Suprapubic skin (tissue), 4 donors: ENCODE measurements around the gene C6orf62. TPM values are rescaled to one million over a fixed set of nuclear protein-coding genes. Genes with fewer than 3 reads are reported as not detected.
A peak's percentile ranks its signal among the peaks of the same experiment; 100 is the strongest.
"Not testable (repeated sequence)": the region's sequence is repeated elsewhere in the genome, so short reads cannot be mapped to it uniquely, and the experiment has no call there.

Source experiments
- DNase-seq, 2 donors: peaks; one replicate each; pipeline ENCODE4 v3.0.0-alpha.2; 2019; ENCODE audit warnings: low spot score in 2 of 2
- H3K27ac ChIP-seq: fragments of 200-600 bp; sonication (generic); one replicate; pipeline ENCODE4 v1.5.1; 2019
- H3K27me3 ChIP-seq: fragments of 200-600 bp; sonication (generic); one replicate; pipeline ENCODE4 v1.5.1; 2019
- H3K36me3 ChIP-seq: fragments of 200-600 bp; sonication (generic); one replicate; pipeline ENCODE4 v1.5.1; 2019
- H3K4me1 ChIP-seq: fragments of 200-600 bp; sonication (generic); one replicate; pipeline ENCODE4 v1.5.1; 2019
- H3K4me3 ChIP-seq: fragments of 200-600 bp; sonication (generic); one replicate; pipeline ENCODE4 v1.5.1; 2019; ENCODE audit warnings: mild to moderate bottlenecking
- H3K9me3 ChIP-seq: fragments of 200-600 bp; sonication (generic); one replicate; pipeline ENCODE4 v1.5.1; 2019
- CTCF ChIP-seq, 2 donors: fragments of 200-600 bp in 1 of 2; fragments of 450-650 bp in 1 of 2; sonication (generic) in 1 of 2; IDR thresholded peaks; one replicate each; pipeline ENCODE4 v1.5.1; 2016 to 2019; ENCODE audit warnings: antibody characterized with exemption in 2 of 2, mild to moderate bottlenecking in 1 of 2, moderate library complexity in 1 of 2
- EP300 ChIP-seq: sonication (generic); formaldehyde crosslinking; IDR thresholded peaks from one replicate; pipeline ENCODE4 v1.6.1; 2017; ENCODE audit warnings: antibody characterized with exemption
- POLR2A ChIP-seq, 2 donors: fragments of 450-650 bp; IDR thresholded peaks; one replicate each; pipeline ENCODE4 v1.6.1; 2017; ENCODE audit warnings: antibody characterized with exemption in 2 of 2, mild to moderate bottlenecking in 2 of 2, moderate library complexity in 2 of 2
- POLR2AphosphoS5 ChIP-seq, 3 donors: sonication (generic); formaldehyde crosslinking; IDR thresholded peaks; one replicate each; pipeline ENCODE4 v1.6.1; 2017; ENCODE audit warnings: antibody characterized with exemption in 3 of 3
- WGBS: methylation state at CpG from one replicate; pipeline ENCODE4 v1.1.5; 2018; 5-methylcytosine and 5-hydroxymethylcytosine counted together
- total RNA-seq, 4 donors: library from RNA; depleted of rRNA; stranded (reverse); fragments of >200 nt; gene quantifications; one replicate each; pipeline ENCODE4 v1.1.0, GENCODE V29; 2016

C6orf62 gene
- total RNA-seq, 4 donors from 2014 or later = 36.5 to 69.2 (median 55.5) TPM

- no peaks in the 10 kb centered on the region for H3K27me3 ChIP-seq
- 3% methylated on average over 24 of the region's 26 CpGs for WGBS
- DNase-seq = no peak
- H3K36me3 ChIP-seq = peaks cover 6% of the 10 kb centered on the region
- H3K9me3 ChIP-seq = no peaks in the 10 kb centered on the region
- peaks cover 31% of the 10 kb centered on the region for H3K4me1 ChIP-seq
- H3K4me3 ChIP-seq = peak overlapping the region; percentile 99
- peak; percentile 56 to 63 for TF ChIP-seq POLR2A (IDR thresholded peaks at IDR 0.05)
- TF ChIP-seq POLR2AphosphoS5 (IDR thresholded peaks at IDR 0.05) = peak; percentile 14 to 63 (median 62)
- TF ChIP-seq EP300 = no peak
- peak overlapping the region; percentile 100 for H3K27ac ChIP-seq
Measured at GRCh38 chr6:24721461-24722215, 2.7 kb upstream of the C6orf62 start.

GRCh38 chr6:24720604-24721460, 1.9 kb upstream of the C6orf62 start:
- Histone ChIP-seq H3K4me3 (peak overlapping the region; percentile 99), H3K4me1 (peaks cover 39% of the 10 kb centered on the region), H3K9me3 (no peaks in the 10 kb centered on the region), H3K27ac (peak overlapping the region; percentile 100), H3K27me3 (no peaks in the 10 kb centered on the region), H3K36me3 (peaks cover 14% of the 10 kb centered on the region)
- TF ChIP-seq EP300 (no peak), POLR2A (IDR thresholded peaks at IDR 0.05) (peak; percentile 98 to 99), POLR2AphosphoS5 (IDR thresholded peaks at IDR 0.05) (peak; percentile 75 to 97 (median 95))
- DNase-seq = peak; percentile 100
- under 1% methylated on average over 59 of the region's 60 CpGs for WGBS

GRCh38 chr6:24720131-24720603, 1.2 kb upstream of the C6orf62 start:
- peak overlapping the region; percentile 100 for H3K27ac ChIP-seq
- H3K36me3 ChIP-seq = peaks cover 21% of the 10 kb centered on the region
- TF ChIP-seq POLR2A (IDR thresholded peaks at IDR 0.05) = no peak
- TF ChIP-seq POLR2AphosphoS5 (IDR thresholded peaks at IDR 0.05) = peak in 2 of 3 donors; percentile 36 to 74
- no peaks in the 10 kb centered on the region for H3K27me3 ChIP-seq
- peak; percentile 82 to 83 for DNase-seq
- peak overlapping the region; percentile 99 for H3K4me3 ChIP-seq
- peaks cover 46% of the 10 kb centered on the region for H3K4me1 ChIP-seq
- WGBS = 0% methylated on average over 38 of the region's 39 CpGs
- H3K9me3 ChIP-seq = no peaks in the 10 kb centered on the region

GRCh38 chr6:24718449-24719124, 367 bp downstream of the C6orf62 start:
- Histone ChIP-seq H3K36me3 (peaks cover 35% of the 10 kb centered on the region), H3K4me1 (peaks cover 62% of the 10 kb centered on the region), H3K9me3 (no peaks in the 10 kb centered on the region), H3K4me3 (peak overlapping the region; percentile 99), H3K27me3 (no peaks in the 10 kb centered on the region), H3K27ac (peak overlapping the region; percentile 100)
- 8% methylated on average over 8 of the region's 8 CpGs for WGBS
- TF ChIP-seq EP300 = no peak
- TF ChIP-seq POLR2A (IDR thresholded peaks at IDR 0.05) = no peak
- DNase-seq = no peak

- Histone ChIP-seq H3K4me1 (peaks cover 73% of the 10 kb centered on the region), H3K36me3 (peaks cover 54% of the 10 kb centered on the region), H3K4me3 (peak overlapping the region; percentile 99)
- H3K27ac ChIP-seq, H3K27me3 ChIP-seq, H3K9me3 ChIP-seq, DNase-seq: not testable (repeated sequence)
- WGBS = 84% methylated on average over 7 of the region's 7 CpGs
Measured at GRCh38 chr6:24716602-24717148, 2.3 kb downstream of the C6orf62 start.

GRCh38 chr6:24710519-24711303, 8.2 kb downstream of the C6orf62 start:
- WGBS = 95% methylated on average over 10 of the region's 10 CpGs
- Histone ChIP-seq H3K4me1 (peaks cover 56% of the 10 kb centered on the region), H3K9me3 (no peaks in the 10 kb centered on the region), H3K27me3 (no peaks in the 10 kb centered on the region), H3K27ac (no peak overlapping the region), H3K4me3 (no peak overlapping the region), H3K36me3 (peaks cover 99% of the 10 kb centered on the region)
- no peak for DNase-seq
- TF ChIP-seq POLR2AphosphoS5 (IDR thresholded peaks at IDR 0.05) (no peak), POLR2A (IDR thresholded peaks at IDR 0.05) (no peak), EP300 (no peak), CTCF (IDR thresholded peaks at IDR 0.05) (no peak)
